ENCODE measurements around the gene FAM227B.
"Not testable (repeated sequence)": the region's sequence is repeated elsewhere in the genome, so short reads cannot be mapped to it uniquely, and the experiment has no call there.

FAM227B gene

DNA sequence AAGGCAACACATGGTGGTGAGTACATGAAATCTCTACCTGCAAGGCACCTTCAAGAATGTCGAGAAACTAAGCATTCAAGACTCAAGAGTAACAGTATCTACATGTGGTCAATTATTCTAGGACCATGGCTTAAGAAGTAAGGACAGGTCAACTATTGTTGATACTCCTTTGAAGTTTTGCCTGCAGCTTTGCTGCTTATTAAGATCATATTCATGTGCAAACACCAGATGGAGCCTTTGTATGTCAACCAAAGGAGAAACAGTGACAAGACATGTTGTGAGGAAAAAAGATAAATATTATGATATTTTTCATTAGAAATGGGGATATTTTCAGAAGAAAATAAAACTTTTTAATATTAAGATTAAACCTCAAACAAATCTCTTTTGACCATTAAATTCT is 249.8 kb downstream of the FAM227B start:
- peak; percentile 45 for DNase-seq (ENCODE audit: low spot score)

GRCh38 chr15:49366496-49366895 is 254.1 kb downstream of the FAM227B start:
- no peak for DNase-seq (ENCODE audit: low spot score)

DNA sequence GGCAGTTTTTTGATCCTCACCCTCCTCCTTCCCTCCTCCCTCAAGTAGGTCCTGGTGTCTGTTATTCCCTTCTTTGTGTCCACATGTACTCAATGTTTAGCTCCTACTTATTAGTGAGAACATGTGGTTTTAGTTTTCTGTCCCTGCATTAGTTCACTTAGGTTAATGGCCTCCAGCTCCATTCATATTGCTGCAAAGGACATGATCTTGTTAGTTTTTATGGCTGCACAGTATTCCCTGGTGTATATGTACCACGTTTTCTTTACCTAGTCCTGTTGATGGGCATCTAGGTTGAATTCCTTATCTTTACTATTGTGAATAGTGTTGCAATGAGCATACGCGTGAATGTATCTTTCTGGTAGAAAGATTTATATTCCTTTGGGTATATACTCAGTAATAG is 259.2 kb downstream of the FAM227B start:
- no peak for DNase-seq (ENCODE audit: low spot score)

GRCh38 chr15:49354439-49354838 is 266.2 kb downstream of the FAM227B start:
- DNase-seq (ENCODE audit: low spot score): not testable (repeated sequence)

DNA sequence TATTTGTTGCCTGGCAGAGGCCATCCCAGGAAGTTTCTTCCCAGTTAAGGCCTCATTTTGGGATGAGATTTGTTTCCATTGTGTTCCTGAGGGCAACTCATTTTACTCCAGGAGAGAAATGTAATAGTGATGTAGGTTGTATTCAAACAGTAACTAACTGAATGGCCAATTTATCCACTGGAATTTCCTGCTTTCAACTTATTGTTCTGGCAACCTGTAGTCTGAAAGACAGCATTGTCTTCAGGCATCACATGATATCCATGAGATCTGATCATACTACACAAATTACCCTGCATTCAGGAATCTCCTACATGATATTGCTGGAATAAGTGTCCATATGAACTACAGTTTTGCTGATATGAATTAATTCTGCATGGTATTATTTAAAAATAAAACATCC is 277.1 kb downstream of the FAM227B start:
- DNase-seq (ENCODE audit: low spot score): no peak

DNA sequence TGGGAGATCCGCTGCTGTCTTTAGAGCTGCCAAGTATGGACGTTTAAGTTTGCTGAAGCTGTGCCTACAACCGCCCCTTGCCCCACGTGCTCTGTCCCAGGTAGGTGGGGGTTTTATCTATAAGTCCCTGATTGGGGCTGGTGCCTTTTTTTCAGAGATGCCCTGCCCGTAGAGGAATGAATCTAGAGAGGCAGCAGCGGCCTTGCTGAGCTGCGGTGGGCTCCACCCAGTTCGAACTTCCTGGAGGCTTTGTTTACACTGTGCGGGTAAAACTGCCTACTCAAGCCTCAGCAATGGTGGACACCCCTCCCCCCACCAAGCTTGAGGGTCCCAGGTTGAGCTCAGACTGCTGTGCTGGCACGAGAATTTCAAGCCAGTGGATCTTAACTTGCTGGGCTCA is 281.0 kb downstream of the FAM227B start:
- DNase-seq (ENCODE audit: low spot score): no peak

DNA sequence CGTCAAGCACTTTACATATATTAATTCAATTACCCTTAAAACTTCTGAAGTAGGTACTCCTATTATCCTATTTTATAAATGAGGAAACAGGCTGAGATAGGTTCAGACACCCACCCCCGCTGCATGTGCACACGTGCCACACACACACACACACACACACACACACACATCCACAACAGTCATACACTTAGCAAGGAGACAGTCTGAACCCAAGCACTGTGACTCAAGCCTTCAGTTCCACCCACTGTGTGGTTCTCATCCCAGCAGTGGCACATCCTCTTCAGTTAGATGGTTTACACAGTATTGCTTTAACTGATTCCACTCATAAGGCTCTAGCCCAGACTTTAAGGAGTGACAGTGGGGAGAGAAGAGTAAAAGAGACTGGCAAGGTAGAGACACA is 288.7 kb downstream of the FAM227B start:
- DNase-seq (ENCODE audit: low spot score): peak; percentile 26

DNA sequence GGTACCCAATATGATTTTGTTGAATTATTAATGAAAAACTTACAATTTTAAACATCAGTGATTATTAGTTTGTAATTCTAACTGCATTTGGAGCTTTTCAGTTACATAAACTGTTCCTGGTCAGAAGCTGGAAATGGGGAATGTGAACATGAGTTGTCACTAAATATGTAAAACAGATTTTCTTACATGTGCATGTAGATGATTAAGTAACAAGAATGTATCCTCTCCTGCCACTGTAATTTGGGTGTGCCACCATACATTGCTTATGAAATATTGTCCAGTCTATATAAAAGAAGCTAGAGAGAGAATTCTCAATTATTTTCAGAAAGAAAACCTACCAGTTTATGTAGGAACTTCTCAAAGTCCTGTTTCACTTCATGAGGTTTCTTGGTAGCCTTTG is 289.2 kb downstream of the FAM227B start:
- no peak for DNase-seq (ENCODE audit: low spot score)

GRCh38 chr15:49330166-49330565 is 290.5 kb downstream of the FAM227B start:
- DNase-seq (ENCODE audit: low spot score): no peak

DNA sequence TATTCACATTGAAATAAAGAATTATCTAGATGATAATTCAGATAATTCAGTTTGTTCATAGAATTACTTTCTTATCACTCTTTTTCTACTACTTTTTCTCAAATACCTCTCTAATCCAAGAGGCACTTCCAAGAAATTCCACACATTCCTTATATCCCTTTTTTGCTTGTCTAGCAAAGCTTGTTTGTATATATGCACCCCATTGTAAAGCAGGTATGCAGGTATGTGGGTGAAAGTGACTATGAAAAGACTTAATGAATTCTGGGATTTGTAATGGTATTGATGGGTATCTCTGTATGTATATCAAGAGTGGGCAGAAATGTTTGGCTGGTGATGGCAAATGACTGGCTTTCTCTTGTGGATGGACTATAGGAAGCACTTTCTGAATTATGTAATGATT is 291.7 kb downstream of the FAM227B start:
- no peak for DNase-seq (ENCODE audit: low spot score)

- no peak for DNase-seq (ENCODE audit: low spot score)
These were observed 292.7 kb downstream of the FAM227B start for GRCh38 chr15:49327927-49328326.

DNA sequence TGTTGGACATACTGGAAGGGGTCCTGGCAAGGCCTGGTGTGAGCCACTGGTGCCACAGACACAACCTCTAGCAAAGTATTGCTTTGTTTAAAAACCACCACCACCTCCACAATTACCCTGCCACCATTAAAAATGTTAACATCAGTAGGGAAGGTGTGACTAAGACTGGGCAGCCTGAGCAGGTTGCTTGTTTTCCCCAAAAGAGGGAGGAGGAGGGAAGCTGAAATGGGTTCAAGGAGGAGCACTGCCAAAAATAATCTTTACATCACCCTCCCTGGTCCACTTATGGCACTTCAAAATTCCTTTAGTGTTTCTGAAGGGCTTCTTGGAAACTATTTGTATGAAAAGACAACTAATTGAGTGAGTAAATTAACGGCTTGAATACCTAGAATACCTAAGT is 297.4 kb downstream of the FAM227B start:
- no peak for DNase-seq (ENCODE audit: low spot score)

DNA sequence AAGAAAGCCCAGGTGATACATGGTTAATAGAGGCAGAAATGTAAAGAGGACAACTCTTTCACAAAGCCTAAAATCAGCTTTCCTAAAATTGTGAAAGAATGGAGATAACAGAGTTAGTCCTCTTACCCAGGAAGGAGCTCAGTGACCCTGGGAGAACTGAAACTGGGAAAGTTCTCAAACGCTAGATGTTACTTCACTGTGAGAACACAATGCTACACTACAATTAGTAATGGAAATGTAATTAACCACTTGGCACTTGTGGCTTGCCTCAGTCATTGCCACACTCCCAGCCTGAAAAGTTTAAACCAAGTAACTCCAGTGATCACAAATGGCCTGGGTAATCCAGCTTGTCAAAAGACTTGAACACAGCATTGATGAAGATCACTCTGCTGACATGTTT is 300.3 kb downstream of the FAM227B start:
- no peak for DNase-seq (ENCODE audit: low spot score)

DNA sequence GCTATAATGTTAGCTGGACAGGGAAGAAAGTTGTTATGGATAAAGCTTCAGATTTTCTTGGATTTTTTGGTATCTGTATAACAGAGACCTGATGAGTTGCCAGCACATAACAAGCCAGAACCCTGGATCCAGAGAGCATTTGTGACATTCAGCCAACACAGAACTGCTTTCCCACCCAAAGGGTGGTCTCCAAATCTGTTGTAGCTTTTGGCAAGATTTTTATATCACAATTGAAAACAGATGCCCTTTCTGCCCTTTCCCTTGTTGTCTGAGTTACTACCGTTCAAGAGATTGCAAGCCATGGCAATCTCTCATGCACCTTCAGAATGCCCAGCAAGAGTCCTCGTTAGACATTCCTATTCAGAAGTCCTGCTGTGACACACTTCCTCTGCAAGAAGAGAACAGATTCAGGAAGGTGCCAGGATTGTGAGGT is 305.2 kb downstream of the FAM227B start:
- DNase-seq (ENCODE audit: low spot score): no peak

DNA sequence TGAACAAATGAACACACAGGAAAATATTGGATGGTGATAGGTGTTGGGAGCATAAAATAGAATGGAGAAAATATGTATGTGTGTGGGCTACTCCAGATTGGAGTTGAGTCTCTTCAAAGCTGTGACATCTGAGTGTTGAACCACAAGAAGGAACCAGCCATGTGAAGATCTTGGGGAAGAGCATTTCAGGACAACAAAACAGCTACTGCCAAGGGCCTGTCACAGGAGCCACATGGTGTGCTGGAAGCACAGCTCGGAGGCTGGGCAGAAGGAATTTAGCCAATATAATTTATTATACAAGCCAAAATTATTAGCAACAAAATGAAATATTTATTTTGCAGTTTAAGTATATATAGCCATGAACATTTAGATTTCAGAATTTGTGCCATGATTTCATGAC is 305.9 kb downstream of the FAM227B start:
- DNase-seq (ENCODE audit: low spot score): no peak

GRCh38 chr15:49313650-49314049 is 307.0 kb downstream of the FAM227B start:
- peak; percentile 57 for DNase-seq (ENCODE audit: low spot score)

DNA sequence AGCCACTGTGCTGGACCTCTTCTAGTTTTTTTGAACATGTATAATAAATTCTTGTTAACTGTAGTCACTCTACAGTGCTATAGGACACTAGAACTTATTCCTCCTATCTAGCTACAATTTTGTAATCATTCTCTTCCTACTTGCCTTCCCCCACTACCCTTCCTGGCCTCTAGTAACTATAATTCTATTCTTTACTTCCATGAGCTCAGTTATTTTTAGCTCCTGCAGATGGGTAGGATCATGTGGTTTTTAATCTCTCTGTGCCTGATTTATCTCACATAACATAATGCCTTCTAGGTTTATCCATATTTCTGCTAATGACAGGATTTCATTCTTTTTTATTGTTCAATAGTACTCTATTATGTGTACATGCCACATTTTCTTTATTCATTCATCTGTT is 310.7 kb downstream of the FAM227B start:
- no peak for DNase-seq (ENCODE audit: low spot score)

DNA sequence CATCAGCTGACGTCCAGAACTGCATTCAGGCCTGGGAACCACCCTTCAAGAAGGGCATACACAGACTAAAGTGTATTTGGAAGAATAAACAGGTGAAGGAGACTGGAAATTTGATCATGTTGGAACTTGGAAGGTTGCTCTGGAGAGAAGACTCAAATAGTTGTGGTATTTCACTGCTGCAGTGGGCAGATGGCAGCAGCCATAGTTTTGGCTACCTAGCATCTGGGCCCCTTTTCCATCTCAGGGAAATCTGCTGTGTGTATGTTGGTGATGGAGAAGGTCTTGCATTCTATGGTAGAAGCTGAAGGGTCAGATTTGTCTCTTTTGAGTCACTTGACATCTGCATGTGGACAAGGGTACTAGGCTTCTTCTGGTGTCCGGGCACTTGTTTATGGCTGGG is 311.9 kb downstream of the FAM227B start:
- no peak for DNase-seq (ENCODE audit: low spot score)

GRCh38 chr15:49306551-49306950 is 314.1 kb downstream of the FAM227B start:
- DNase-seq (ENCODE audit: low spot score): no peak

- no peak for DNase-seq (ENCODE audit: low spot score)
These were observed 317.6 kb downstream of the FAM227B start for GRCh38 chr15:49303003-49303402.

DNA sequence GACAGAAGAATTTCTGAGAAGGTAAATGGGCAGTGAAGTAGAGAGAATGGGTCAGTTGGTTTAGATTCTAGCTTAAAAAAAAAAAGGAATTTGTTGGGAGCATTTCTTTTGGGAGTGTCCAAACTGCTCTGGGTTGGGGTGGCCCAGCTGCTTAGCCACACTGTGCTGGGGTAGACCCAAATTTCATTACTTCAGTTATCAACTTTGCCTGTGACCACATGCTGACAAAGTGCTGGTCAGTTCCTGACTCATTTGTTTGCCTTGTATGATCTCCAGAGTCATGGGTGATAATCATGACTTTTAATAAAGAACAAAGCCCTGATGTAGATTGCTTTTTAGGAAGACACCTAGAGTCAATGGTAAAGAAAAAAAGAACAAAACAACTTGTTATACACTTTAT is 319.1 kb downstream of the FAM227B start:
- peak; percentile 14 for DNase-seq (ENCODE audit: low spot score)

GRCh38 chr15:49300856-49301255 is 319.8 kb downstream of the FAM227B start:
- DNase-seq (ENCODE audit: low spot score): no peak

DNA sequence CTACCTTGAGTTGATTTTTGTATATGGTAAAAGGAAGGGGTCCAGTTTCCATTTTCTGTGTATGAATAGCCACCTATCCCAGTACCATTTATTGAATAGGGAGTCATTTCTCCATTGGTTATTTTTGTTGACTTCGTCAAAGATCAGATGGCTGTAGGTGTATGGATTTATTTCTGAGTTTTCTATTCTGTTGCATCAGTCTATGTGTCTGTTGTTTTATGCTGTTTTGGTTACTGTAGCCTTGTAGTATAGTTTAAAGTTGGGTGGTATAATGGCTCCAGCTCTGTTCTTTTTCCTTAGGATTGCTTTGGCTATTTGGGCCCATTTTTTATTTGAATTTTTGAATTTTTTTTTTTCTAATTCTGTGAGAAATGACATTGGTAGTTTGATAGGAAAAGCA is 323.0 kb downstream of the FAM227B start:
- DNase-seq (ENCODE audit: low spot score): no peak

DNA sequence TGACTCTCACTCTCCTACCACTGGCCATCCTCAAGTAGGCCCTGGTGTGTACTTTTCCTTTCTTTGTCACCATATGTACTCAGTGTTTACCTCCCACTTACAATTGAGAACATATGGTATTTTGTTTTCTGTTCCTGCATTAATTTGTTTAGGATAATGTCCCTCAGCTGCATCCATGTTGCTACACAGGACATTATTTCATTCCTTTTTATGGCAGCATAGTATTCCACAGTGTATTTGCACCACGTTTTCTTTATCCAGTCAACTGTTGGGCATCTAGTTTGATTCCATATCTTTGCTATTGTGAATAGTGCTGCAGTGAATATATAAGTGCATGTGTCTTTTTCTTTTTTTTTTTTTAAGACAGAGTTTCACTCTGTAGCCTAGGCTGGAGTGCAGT is 324.4 kb downstream of the FAM227B start:
- DNase-seq (ENCODE audit: low spot score): no peak

DNA sequence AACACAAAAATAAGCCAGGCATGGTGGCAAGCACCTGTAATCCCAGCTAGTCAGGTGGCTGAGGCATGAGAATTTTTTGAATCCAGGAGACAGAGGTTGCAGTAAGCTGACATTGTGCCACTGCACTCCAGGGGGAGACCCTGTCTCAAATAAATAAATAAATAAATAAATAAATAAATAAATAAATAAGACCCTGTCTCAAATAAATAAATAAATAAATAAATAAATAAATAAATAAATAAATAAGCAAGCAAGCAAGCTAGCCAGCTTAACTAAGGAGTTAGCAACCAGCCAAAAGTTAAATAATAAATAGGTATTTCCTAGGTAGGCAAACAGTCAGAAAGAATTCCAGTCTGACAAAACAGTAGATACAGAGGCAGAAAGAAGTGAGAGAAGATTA is 326.7 kb downstream of the FAM227B start:
- DNase-seq (ENCODE audit: low spot score): no peak

All from RKO (cell line).